ENCODE results near the gene GPR146.
A peak's percentile ranks its signal among the peaks of the same experiment; 100 is the strongest.

Gene GPR146

DNA sequence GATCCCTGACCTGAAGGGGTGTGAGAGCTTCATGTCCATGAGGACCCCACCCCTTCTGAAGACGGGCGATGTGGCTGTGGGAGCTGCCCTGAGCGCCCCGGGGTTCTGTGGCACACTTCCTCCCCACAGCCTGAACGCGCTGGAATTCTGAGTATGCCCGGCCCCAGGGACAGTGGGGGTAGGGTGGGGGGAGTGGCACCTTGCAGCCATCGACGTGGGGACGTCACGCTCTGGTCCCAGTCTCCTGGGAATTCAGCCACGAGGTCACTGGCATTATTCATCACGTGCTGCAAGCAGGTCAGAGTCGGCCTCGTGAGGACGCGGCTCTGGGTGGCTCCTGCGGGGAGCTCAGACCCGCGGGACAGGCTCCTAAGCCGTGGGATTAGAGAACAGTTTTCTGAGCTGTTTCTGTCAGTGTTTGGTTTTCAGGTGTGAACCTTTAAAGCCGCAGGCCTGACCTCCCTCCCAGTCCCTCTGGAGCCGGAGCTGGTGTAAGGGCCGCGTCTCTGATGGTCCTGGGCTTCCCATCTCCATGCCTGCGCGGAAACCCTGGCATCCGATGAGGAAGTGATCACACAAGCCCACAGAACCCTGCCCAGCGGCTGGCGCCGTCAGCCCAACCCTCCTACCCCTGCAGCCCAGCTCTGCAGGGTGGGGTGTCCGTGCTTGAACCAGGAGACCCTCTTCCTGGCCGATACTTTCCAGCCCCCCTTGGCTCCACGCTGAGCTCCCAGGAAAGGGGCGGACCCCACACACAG, 16.1 kb downstream of the GPR146 start:
- no peak for TF ChIP-seq EZH2phosphoT487 (IDR thresholded peaks at IDR 0.05; ENCODE audit: borderline replicate concordance, low read length)
- no peak for TF ChIP-seq CTCF (IDR thresholded peaks at IDR 0.05; ENCODE audit: low read depth, low read length, poor library complexity, severe bottlenecking)
- Histone ChIP-seq H4K20me1 (ENCODE audit: control insufficient read depth, insufficient read depth, low read depth, low read length) (no peaks in the 10 kb centered on the region), H3K27me3 (ENCODE audit: control insufficient read depth, low read length) (no peaks in the 10 kb centered on the region), H3K4me3 (ENCODE audit: low read length) (peak overlapping the region; percentile 63), H3K4me1 (ENCODE audit: control insufficient read depth, low read length) (peaks cover 96% of the 10 kb centered on the region), H3K79me2 (ENCODE audit: control insufficient read depth, low read length) (peaks cover 55% of the 10 kb centered on the region), H3K9me2 (replicated peaks; ENCODE audit: control insufficient read depth, low read length) (no peaks in the 10 kb centered on the region), H3F3A (ENCODE audit: control insufficient read depth, insufficient read depth) (peaks cover 18% of the 10 kb centered on the region), H3K36me3 (ENCODE audit: control insufficient read depth, low read length) (peaks cover 16% of the 10 kb centered on the region), H3K27ac (ENCODE audit: low read depth, low read length) (peak overlapping the region; percentile 86), H3K9me3 (ENCODE audit: control insufficient read depth, insufficient read depth, low read length) (no peaks in the 10 kb centered on the region), H3K4me2 (ENCODE audit: low read length) (peak overlapping the region; percentile 70)

DNA sequence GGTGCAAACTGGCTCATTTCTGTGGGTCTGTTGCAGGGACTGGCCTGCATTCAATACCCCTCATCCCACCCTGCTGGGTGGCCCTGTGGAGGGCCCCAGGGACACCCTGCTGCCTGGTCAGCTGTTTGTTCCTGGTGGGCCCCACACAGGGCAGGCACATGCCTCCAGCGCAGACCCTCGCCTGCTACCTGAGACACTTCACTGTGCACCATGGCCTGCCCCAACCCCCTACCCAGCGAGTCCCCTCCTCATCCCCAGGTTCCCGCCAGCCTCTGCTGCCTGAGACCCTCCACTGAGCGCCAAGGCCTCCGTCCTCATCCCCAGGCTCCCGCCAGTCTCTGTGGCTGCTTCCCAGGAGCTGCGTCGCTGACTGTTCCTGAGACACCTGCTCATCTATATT, 16.8 kb downstream of the GPR146 start:
- Histone ChIP-seq H3K27ac (ENCODE audit: low read depth, low read length) (peak overlapping the region; percentile 86), H3F3A (ENCODE audit: control insufficient read depth, insufficient read depth) (peaks cover 18% of the 10 kb centered on the region), H3K27me3 (ENCODE audit: control insufficient read depth, low read length) (no peaks in the 10 kb centered on the region), H3K9me3 (ENCODE audit: control insufficient read depth, insufficient read depth, low read length) (no peaks in the 10 kb centered on the region), H3K4me2 (ENCODE audit: low read length) (peak overlapping the region; percentile 70), H3K79me2 (ENCODE audit: control insufficient read depth, low read length) (peaks cover 51% of the 10 kb centered on the region), H4K20me1 (ENCODE audit: control insufficient read depth, insufficient read depth, low read depth, low read length) (no peaks in the 10 kb centered on the region), H3K9me2 (replicated peaks; ENCODE audit: control insufficient read depth, low read length) (no peaks in the 10 kb centered on the region), H3K4me3 (ENCODE audit: low read length) (peak overlapping the region; percentile 63), H3K4me1 (ENCODE audit: control insufficient read depth, low read length) (peaks cover 96% of the 10 kb centered on the region), H3K36me3 (ENCODE audit: control insufficient read depth, low read length) (peaks cover 16% of the 10 kb centered on the region)
- TF ChIP-seq CTCF (IDR thresholded peaks at IDR 0.05; ENCODE audit: low read depth, low read length, poor library complexity, severe bottlenecking) (no peak), EZH2phosphoT487 (IDR thresholded peaks at IDR 0.05; ENCODE audit: borderline replicate concordance, low read length) (no peak)

- H3K27ac ChIP-seq (ENCODE audit: low read depth, low read length) = peak overlapping the region; percentile 86
- H3K36me3 ChIP-seq (ENCODE audit: control insufficient read depth, low read length) = peaks cover 7% of the 10 kb centered on the region
- H3F3A ChIP-seq (ENCODE audit: control insufficient read depth, insufficient read depth) = peaks cover 18% of the 10 kb centered on the region
- H3K27me3 ChIP-seq (ENCODE audit: control insufficient read depth, low read length) = no peaks in the 10 kb centered on the region
- H3K9me2 ChIP-seq (replicated peaks; ENCODE audit: control insufficient read depth, low read length) = no peaks in the 10 kb centered on the region
- peaks cover 83% of the 10 kb centered on the region for H3K4me1 ChIP-seq (ENCODE audit: control insufficient read depth, low read length)
- no peaks in the 10 kb centered on the region for H3K9me3 ChIP-seq (ENCODE audit: control insufficient read depth, insufficient read depth, low read length)
- H3K4me2 ChIP-seq (ENCODE audit: low read length) = peak overlapping the region; percentile 70
- TF ChIP-seq CTCF (IDR thresholded peaks at IDR 0.05; ENCODE audit: low read depth, low read length, poor library complexity, severe bottlenecking) = no peak
- TF ChIP-seq EZH2phosphoT487 (IDR thresholded peaks at IDR 0.05; ENCODE audit: borderline replicate concordance, low read length) = no peak
- H3K79me2 ChIP-seq (ENCODE audit: control insufficient read depth, low read length) = peaks cover 43% of the 10 kb centered on the region
- H4K20me1 ChIP-seq (ENCODE audit: control insufficient read depth, insufficient read depth, low read depth, low read length) = no peaks in the 10 kb centered on the region; the same call in 1 of the 2 replicates
- peak overlapping the region; percentile 63 for H3K4me3 ChIP-seq (ENCODE audit: low read length)
These were observed 18.2 kb downstream of the GPR146 start for GRCh38 chr7:1062296-1063294.
